RWPE1 (cell line): ENCODE results near the gene FRK.

Experiments used
- CTCF ChIA-PET: fragments of 350-600 bp; sonication (Branson Sonifier 250); formaldehyde crosslinking; extraction: SDS; loops from one replicate; lab custom pipeline; 2021; lab: Yijun Ruan, JAX
- POLR2A ChIA-PET: fragments of 400-600 bp; formaldehyde crosslinking; extraction: SDS; loops from one replicate; lab custom pipeline; 2020; ENCODE audit warnings: antibody characterized with exemption; ENCODE audit not compliant: low non-redundant PET; lab: Yijun Ruan, JAX
- DNase-seq: peaks from one replicate; pipeline ENCODE4 v3.0.0; 2012; ENCODE audit warnings: low spot score
- H3K27ac ChIP-seq: fragments of 450-650 bp; 2 replicates; pipeline ENCODE4 v1.5.1; 2017
- CTCF ChIP-seq: fragments of 450-650 bp; conservative IDR thresholded peaks from 2 replicates; pipeline ENCODE4 v1.5.1; 2017; ENCODE audit warnings: low read depth, mild to moderate bottlenecking

The FRK gene

GRCh38 chr6:116041934-116042333 lies 18.8 kb downstream of the FRK start:
- POLR2A ChIA-PET: no interaction called here
- CTCF ChIA-PET: no interaction called here
- no peak for TF ChIP-seq CTCF
- no peak for DNase-seq
- no peak overlapping the region for H3K27ac ChIP-seq

- no peak for TF ChIP-seq CTCF
- CTCF ChIA-PET: no interaction called here
Observed at GRCh38 chr6:116040993-116041392, 19.7 kb downstream of the FRK start.

GRCh38 chr6:116036885-116037284 lies 23.8 kb downstream of the FRK start:
- ChIA-PET CTCF (interaction anchor here (0.6 to 1.3 kb wide), 2 partner anchors 12 to 29 kb away, joined by 4 to 6 read pairs; no protein-coding TSS in a partner anchor), POLR2A (no interaction called here)
- TF ChIP-seq CTCF: no peak
- H3K27ac ChIP-seq: no peak overlapping the region
- DNase-seq: no peak

More at GRCh38 chr6:116040993-116041392, 19.7 kb downstream of the FRK start:
- POLR2A ChIA-PET: no interaction called here
- H3K27ac ChIP-seq: no peak overlapping the region
- DNase-seq: no peak

GRCh38 chr6:116036075-116036773 lies 24.5 kb downstream of the FRK start:
- no peak for TF ChIP-seq CTCF
- DNase-seq: no peak
- ChIA-PET POLR2A (no interaction called here), CTCF (interaction anchor here (0.6 to 1.1 kb wide), 3 partner anchors 25 to 38 kb away, joined by 3 to 4 read pairs (median 3); no protein-coding TSS in a partner anchor)
- no peak overlapping the region for H3K27ac ChIP-seq

GRCh38 chr6:116035616-116036015 lies 25.1 kb downstream of the FRK start:
- no peak overlapping the region for H3K27ac ChIP-seq
- DNase-seq: no peak
- ChIA-PET CTCF (interaction anchor here (1.1 kb wide), 1 partner anchor 25 kb away, joined by 3 read pairs; no protein-coding TSS in a partner anchor), POLR2A (no interaction called here)
- no peak for TF ChIP-seq CTCF

GRCh38 chr6:116034327-116034726 lies 26.4 kb downstream of the FRK start:
- no peak for DNase-seq
- TF ChIP-seq CTCF: no peak
- CTCF ChIA-PET: interaction anchor here (0.6 kb wide), 1 partner anchor 65 kb away, joined by 4 read pairs; no protein-coding TSS in a partner anchor
- POLR2A ChIA-PET: no interaction called here
- no peak overlapping the region for H3K27ac ChIP-seq
